Measurements from ENCODE around the gene SLC12A4.

Gene SLC12A4

DNA sequence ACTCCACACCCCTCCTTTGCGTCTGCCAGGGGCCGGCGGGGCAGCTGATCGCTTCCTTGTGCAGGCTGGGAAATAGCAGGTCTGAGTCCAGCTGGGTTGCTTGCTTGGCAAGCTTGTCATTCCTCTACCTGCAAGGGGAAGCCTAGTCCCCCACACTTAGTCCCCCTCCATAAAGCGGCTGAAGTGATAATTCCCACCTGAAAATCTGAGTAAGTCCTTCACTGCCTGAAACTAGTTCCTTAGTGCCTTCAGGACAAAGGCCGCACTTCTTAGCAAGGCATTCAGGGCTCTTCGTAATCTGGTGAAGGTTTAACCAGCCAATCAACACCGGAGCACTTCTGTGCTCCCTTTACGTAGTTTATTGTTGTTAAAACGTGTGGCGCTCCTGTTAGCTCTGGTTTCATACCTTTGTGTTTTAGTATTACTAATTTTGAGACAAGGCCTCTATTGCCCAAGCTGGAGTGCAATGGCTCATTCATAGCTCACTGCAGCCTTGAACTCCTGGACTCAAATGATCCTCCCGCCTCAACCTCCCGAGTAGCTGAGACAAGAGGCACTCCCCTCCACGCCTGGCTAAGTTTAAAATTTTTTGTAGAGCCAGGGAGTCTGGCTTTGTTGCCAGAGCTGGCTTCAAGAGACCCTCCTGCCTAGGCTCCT, 74.6 kb downstream of the SLC12A4 start:
- no peak for DNase-seq (ENCODE audit: low read depth in 3 of 3)
